GM12873 (cell line): ENCODE measurements around the gene ACAP3.

Experiments
- TF ChIP-seq, protein P1 (sequence below): IDR thresholded peaks from 2 replicates; pipeline ENCODE4 v1.5.1; 2012; ENCODE audit warnings: low read depth, mild to moderate bottlenecking, moderate library complexity, low read length, control low read depth; ENCODE audit not compliant: insufficient read depth; ENCODE audit errors: missing control alignments

The ACAP3 gene

DNA sequence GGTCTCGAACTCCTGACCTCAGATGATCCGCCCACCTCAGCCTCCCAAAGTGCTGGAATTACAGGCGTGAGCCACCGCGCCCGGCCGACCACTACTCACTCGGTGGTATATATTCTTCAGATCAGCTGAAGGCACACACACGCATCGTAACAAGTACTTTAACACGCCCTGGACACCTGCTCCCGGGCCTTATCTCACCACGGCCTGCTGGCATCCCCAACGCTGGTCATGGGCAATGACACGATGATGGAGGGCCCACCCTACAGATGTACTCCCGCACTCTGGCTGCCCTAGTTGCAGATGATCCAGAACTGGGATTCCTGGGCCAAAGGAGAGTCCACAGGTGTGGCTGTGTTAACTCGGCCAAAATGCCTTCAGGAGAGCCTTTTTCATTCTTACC lies 45.7 kb downstream of the ACAP3 start:
- TF ChIP-seq, protein P1, sequence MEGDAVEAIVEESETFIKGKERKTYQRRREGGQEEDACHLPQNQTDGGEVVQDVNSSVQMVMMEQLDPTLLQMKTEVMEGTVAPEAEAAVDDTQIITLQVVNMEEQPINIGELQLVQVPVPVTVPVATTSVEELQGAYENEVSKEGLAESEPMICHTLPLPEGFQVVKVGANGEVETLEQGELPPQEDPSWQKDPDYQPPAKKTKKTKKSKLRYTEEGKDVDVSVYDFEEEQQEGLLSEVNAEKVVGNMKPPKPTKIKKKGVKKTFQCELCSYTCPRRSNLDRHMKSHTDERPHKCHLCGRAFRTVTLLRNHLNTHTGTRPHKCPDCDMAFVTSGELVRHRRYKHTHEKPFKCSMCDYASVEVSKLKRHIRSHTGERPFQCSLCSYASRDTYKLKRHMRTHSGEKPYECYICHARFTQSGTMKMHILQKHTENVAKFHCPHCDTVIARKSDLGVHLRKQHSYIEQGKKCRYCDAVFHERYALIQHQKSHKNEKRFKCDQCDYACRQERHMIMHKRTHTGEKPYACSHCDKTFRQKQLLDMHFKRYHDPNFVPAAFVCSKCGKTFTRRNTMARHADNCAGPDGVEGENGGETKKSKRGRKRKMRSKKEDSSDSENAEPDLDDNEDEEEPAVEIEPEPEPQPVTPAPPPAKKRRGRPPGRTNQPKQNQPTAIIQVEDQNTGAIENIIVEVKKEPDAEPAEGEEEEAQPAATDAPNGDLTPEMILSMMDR = no peak

DNA sequence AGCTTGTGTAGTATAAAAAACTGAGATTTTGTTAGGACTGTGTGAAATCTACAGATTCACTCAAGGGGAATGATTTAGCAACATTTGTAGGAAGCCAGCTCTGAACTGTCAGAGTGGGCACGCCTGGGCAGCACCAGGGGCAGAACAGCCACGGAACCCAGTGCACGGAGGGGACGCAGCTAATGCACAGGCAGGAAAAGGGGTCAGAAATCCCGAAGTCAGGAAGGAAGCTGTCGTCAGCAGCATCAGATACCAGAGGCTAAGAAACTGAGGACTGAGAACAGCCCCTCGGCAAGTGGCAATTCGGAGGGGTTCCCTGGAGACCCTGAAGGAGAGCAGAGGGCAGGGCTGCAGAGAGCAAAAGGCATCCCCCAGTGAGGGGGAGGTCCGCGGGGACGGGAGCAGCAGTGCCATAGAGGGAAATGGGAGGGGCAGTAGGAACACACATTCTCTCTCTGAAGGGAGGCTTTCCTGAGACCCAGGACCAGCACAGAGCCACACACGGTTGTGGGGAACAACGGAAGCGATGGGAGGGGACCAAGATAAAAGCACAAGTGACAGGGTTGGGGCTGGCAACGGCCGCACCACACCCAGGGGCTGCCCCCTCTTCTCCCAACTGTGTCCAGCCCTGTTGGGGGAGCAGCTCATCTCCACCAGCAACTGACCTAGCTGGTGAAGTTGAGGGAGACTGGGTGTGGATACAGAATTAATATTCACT lies 46.7 kb downstream of the ACAP3 start:
- TF ChIP-seq, protein P1 = no peak

DNA sequence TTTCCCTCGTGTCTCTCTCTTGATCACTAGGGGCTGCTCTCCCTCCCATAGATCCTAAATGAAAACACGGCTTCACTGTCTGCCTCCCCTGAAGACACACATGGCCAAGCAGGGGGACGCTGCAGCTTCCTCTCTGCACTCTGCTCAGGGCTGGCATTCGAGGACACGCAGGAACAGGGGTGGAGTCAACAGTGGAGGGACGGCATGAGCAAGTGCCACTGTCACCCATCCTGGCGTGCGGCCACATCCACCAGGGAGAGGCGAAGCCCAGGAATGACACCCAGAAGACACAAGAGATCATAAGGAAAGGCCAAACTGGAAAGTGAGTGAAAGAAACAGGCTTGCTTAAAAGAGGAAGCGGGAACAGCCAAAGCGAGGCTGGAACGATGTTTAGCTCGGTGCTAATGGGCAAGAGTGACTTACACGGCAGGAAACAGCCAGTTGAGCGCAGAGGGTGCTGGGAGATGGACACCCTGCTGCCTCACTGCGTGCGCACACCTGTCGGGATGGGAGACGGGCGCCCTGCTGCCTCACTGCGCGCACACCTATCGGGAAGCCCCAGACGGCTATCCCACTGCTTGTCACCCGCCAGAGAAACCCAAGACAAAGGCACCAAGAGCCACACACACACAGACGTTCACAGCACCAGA lies 47.7 kb downstream of the ACAP3 start:
- TF ChIP-seq, protein P1 = no peak

DNA sequence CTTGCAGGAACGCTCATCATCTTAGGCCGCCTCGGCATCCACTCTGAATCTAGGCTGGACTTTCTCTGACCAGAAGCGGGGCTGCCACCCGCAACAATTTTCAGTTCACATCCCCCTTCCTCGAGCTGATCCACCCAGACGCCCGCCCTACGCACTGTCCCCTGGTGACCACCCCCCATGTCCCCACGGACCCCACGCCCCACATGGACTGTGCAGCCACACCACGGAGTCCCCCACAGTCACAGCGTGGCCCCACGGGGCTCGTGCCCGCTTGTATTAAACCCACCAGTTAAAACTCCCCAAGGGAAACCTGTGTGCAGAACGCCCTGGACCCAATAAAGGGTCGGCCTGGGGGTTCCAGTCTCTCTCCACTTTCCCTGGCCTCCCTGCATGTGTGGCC lies 48.2 kb downstream of the ACAP3 start:
- TF ChIP-seq, protein P1 = no peak

DNA sequence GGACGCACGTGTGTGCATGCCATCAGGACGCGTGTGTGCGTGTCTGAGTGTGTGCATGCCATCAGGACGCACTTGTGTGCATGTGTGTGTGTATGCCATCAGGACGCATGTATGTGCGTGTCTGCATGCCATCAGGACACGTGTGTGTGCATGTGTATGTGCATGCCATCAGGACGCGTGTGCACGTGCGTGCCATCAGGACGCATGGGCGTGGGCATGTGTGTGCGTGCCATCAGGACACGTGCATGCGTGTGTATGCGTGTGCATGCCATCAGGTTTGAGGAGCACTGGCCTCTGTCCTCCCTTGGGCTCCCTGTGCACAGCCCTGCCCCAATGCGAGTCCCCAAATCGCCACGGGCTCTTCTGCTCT lies 48.6 kb downstream of the ACAP3 start:
- TF ChIP-seq, protein P1 = no peak

DNA sequence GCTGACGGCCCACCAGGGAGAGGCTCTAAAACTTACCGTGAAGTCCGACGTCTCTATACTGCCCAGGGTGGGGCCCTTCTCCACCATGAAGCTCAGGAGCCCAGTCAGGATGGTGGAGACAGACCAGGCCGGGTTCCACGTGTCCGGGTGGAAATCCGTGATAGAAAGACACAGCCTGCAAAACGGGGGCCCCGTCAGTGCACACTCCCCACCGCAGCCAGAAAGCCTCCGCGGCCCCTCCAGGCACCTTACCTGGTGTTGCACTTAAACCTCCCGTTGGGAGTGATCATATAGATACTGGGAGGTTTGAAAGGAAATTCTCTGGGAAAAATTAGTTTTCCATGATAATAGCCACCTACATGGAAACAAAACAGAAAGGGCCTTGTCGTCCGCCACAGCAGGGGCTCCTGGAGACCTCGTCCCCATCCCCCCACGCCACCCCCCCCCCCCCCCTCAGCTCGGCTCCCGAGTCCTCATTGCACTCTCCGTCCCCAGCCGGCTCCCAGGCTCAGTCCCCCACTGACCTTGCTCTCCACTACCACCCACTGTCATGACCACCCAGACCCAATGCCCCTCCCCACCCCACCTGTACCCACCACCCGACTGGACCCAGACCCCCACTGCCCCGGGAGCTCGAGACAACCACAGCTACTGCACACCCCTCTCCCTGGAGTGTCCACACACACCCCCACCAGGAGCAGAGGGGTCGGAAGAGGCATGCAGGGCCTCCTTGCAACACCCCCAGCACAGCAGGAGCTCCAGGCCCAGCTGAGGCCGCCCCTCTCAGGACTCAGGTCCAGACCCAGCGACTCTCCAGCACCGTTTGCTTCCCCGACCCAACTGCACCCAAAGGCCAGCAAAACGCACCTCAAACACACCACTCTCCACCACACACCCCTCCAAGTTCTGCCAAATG lies 50.5 kb downstream of the ACAP3 start:
- TF ChIP-seq, protein P1 = no peak

DNA sequence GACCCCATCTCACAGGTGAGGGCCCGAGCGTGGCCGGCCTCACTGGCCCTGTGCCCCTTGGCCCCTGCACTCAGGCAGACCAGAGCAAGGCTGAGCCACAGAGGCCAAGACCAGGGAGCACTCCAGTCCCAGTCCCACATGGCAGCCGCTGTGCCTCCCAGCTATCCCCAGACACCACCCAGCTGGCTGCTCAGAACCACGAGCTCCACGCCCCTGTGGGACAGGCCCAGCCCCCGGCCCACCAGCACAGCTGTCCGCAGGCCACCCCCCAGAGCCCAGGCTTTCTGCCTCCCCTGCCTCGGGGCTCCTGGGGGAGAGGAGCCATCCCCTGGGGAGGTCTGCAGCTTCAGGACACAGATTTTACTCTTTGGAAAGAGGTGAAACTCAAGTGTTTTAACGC lies 52.1 kb downstream of the ACAP3 start:
- TF ChIP-seq, protein P1 = no peak
